Measurements from ENCODE around the gene COL3A1. TPM values are rescaled to one million over a fixed set of nuclear protein-coding genes. Genes with fewer than 3 reads are reported as not detected.

The COL3A1 gene
- total RNA-seq, 1 donor from 2014 or later = 13.4 TPM

DNA sequence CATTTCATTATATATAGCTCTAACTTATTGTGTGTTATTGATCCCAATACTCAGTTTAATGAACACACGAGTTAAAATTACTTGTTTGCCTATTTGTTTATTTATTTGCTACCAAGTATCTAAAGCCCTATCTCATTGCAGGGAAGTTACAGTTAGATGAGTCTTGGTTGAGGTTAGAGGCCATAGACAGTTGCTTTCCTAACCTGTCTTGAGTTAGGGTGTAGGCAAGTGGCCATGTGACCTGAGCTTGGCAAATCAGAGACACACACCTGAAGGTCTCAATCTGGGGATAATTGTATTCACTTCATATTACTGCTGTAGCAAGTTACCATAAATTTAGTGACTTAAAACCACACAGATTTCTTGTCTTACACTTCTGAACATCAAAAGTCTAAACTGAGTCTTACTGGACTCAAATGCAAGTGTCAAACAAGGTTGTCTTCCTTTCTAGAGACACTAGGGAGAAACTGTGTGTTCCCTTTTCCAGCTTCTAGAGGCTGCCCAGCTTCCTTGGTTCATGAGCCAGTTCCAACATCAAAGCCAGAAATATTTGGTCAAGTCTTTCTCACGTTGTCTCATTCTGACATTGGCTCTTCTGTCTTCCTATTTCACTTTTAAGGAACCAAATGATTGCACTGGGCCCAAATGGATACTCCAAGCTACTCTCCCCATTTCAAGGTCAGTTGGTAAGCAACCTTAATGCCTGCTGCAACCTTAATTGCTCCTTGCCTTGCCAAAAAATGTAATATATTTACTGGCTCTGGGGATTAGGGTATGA, 39.7 kb downstream of the COL3A1 start:
- H3K36me3 ChIP-seq (ENCODE audit: control insufficient read depth, insufficient read depth, low read length) = no peaks in the 10 kb centered on the region
- no peak for TF ChIP-seq CTCF (IDR thresholded peaks at IDR 0.05; ENCODE audit: insufficient read depth, low read length, poor library complexity, severe bottlenecking)
- no peak overlapping the region for H3K4me3 ChIP-seq (ENCODE audit: low read depth, low read length)
- no peaks in the 10 kb centered on the region for H3K27me3 ChIP-seq (ENCODE audit: control insufficient read depth, insufficient read depth, low read length)
- no peak for DNase-seq (ENCODE audit: low read depth)

DNA sequence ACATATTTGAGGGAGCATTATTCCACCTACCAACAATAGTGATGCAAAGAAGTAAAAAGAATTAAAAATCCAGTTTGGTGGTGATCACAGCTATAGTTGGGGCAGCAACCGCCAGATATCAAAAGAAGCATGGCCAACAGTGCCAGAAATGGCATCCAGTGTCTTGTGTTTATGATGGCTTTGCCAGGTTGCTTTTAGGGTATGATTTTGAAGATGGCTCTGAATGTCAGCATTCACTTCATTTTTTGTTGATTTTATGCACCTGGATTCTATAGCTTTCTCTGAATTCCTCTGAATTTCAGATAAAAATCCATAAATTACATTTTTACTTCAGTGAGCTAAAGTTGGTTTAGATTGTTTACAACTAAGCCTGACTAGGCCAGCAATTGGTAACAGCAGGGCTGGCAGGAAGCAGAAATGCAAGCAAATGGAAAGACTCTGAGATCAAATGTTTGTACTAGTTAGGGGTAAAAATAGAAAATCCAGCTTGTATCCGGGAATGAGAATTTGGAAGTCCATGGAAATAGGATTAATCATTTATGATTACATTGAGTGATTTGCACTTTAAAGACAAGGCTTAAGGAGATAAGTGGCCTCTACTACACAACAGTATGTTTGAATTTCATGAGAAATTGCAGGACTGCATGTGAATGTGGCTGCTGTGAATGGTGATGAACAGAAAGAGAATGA, 40.4 kb downstream of the COL3A1 start:
- no peaks in the 10 kb centered on the region for H3K27me3 ChIP-seq (ENCODE audit: control insufficient read depth, insufficient read depth, low read length)
- DNase-seq (ENCODE audit: low read depth) = no peak
- H3K4me3 ChIP-seq (ENCODE audit: low read depth, low read length) = no peak overlapping the region
- no peaks in the 10 kb centered on the region for H3K36me3 ChIP-seq (ENCODE audit: control insufficient read depth, insufficient read depth, low read length)
- TF ChIP-seq CTCF (IDR thresholded peaks at IDR 0.05; ENCODE audit: insufficient read depth, low read length, poor library complexity, severe bottlenecking) = no peak

DNA sequence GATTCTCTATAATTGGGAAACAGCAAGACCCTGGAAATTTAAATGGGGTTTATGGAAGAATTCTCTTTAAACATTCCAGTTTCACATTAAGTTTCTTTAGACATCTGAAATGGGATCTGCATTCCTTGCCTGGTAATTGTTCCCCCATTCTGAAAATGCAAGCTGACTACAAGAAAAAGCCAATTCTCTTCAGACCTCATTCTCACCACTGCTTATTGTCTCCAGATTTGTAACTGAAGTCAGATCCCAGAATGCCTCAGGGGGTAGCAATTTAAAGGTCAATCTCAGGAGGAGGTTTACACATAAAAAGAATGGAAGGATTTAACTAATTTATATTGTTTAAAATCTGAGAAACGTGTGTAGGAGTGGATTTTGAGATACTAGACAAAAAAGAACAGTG, 41.2 kb downstream of the COL3A1 start:
- DNase-seq (ENCODE audit: low read depth) = no peak
- Histone ChIP-seq H3K4me3 (ENCODE audit: low read depth, low read length) (no peak overlapping the region), H3K36me3 (ENCODE audit: control insufficient read depth, insufficient read depth, low read length) (no peaks in the 10 kb centered on the region), H3K27me3 (ENCODE audit: control insufficient read depth, insufficient read depth, low read length) (no peaks in the 10 kb centered on the region)
- TF ChIP-seq CTCF (IDR thresholded peaks at IDR 0.05; ENCODE audit: insufficient read depth, low read length, poor library complexity, severe bottlenecking) = no peak

GRCh38 chr2:189016311-189016861, 42.2 kb downstream of the COL3A1 start:
- no peaks in the 10 kb centered on the region for H3K27me3 ChIP-seq (ENCODE audit: control insufficient read depth, insufficient read depth, low read length)
- DNase-seq (ENCODE audit: low read depth) = no peak
- no peak for TF ChIP-seq CTCF (IDR thresholded peaks at IDR 0.05; ENCODE audit: insufficient read depth, low read length, poor library complexity, severe bottlenecking)
- H3K4me3 ChIP-seq (ENCODE audit: low read depth, low read length) = no peak overlapping the region
- no peaks in the 10 kb centered on the region for H3K36me3 ChIP-seq (ENCODE audit: control insufficient read depth, insufficient read depth, low read length)

GRCh38 chr2:189018631-189019030, 44.5 kb downstream of the COL3A1 start:
- H3K36me3 ChIP-seq (ENCODE audit: control insufficient read depth, insufficient read depth, low read length) = no peaks in the 10 kb centered on the region
- no peak for TF ChIP-seq CTCF (IDR thresholded peaks at IDR 0.05; ENCODE audit: insufficient read depth, low read length, poor library complexity, severe bottlenecking)
- no peaks in the 10 kb centered on the region for H3K27me3 ChIP-seq (ENCODE audit: control insufficient read depth, insufficient read depth, low read length)
- DNase-seq (ENCODE audit: low read depth) = no peak
- no peak overlapping the region for H3K4me3 ChIP-seq (ENCODE audit: low read depth, low read length)

Data from kidney epithelial cell (primary cell).